ENCODE measurements around the gene HOPX.

- TF ChIP-seq CTCF (IDR thresholded peaks at IDR 0.05; ENCODE audit: low read depth, low read length, poor library complexity, severe bottlenecking) (no peak), EZH2phosphoT487 (IDR thresholded peaks at IDR 0.05; ENCODE audit: borderline replicate concordance, low read length) (no peak)
Measured at GRCh38 chr4:56698329-56698728, 17.2 kb upstream of the HOPX start.
